MCF 10A (cell line): ENCODE data around the gene ACTR1A. TPM values are rescaled to one million over a fixed set of nuclear protein-coding genes. Genes with fewer than 3 reads are reported as not detected.
A peak's percentile ranks its signal among the peaks of the same experiment; 100 is the strongest.

Experiments used
- BruUV-seq: library from RNA; stranded (reverse); fragments of 400-500 nt; replicated peaks from 2 replicates; lab custom pipeline; 2021; lab: Mats Ljungman, UMichigan
- CTCF ChIA-PET: fragments of 300-600 bp; sonication (Branson Sonifier 250); formaldehyde crosslinking; extraction: SDS; loops from one replicate; lab custom pipeline; 2021; ENCODE audit warnings: antibody characterized with exemption, inconsistent platforms; lab: Yijun Ruan, JAX
- POLR2A ChIA-PET: fragments of 300-600, 350-650 bp; sonication (Branson Sonifier 250); formaldehyde crosslinking; extraction: SDS; loops from one replicate; lab custom pipeline; 2020; ENCODE audit warnings: antibody characterized with exemption, inconsistent platforms; lab: Yijun Ruan, JAX
- DNase-seq: peaks from one replicate; pipeline ENCODE4 v3.0.0-alpha.2; 2018; ENCODE audit not compliant: unreplicated experiment
- H3K27ac Mint-ChIP-seq: one replicate; pipeline ENCODE4 v1.8.0; 2022; ENCODE audit warnings: mild to moderate bottlenecking, low read depth, mixed read lengths; ENCODE audit not compliant: unreplicated experiment
- H3K27me3 Mint-ChIP-seq: one replicate; pipeline ENCODE4 v1.8.0; 2022; ENCODE audit warnings: mixed read lengths; ENCODE audit not compliant: insufficient read depth, unreplicated experiment
- H3K36me3 Mint-ChIP-seq: one replicate; pipeline ENCODE4 v1.8.0; 2022; ENCODE audit warnings: mild to moderate bottlenecking, moderate library complexity, mixed read lengths; ENCODE audit not compliant: insufficient read depth, unreplicated experiment
- H3K4me1 Mint-ChIP-seq: one replicate; pipeline ENCODE4 v1.8.0; 2022; ENCODE audit warnings: mixed read lengths; ENCODE audit not compliant: insufficient read depth, unreplicated experiment
- H3K4me3 Mint-ChIP-seq: one replicate; pipeline ENCODE4 v1.8.0; 2022; ENCODE audit warnings: mild to moderate bottlenecking, moderate library complexity, mixed read lengths; ENCODE audit not compliant: unreplicated experiment
- H3K9me3 Mint-ChIP-seq: one replicate; pipeline ENCODE4 v1.8.0; 2022; ENCODE audit warnings: mixed read lengths; ENCODE audit not compliant: unreplicated experiment
- CTCF ChIP-seq: fragments of 200-600 bp; IDR thresholded peaks from one replicate; pipeline ENCODE4 v1.8.0; 2022; ENCODE audit warnings: antibody characterized with exemption, mild to moderate bottlenecking; ENCODE audit not compliant: unreplicated experiment
- intact Hi-C: fragments of 100-400 bp; cut with micrococcal nuclease; formaldehyde crosslinking; loops from 2 replicates; pipeline ENCODE4 v1.14.1; 2022
- total RNA-seq: library from RNA; stranded (reverse); gene quantifications from 2 replicates; pipeline ENCODE4 v1.2.3, GENCODE V29; 2022

Gene ACTR1A
- total RNA-seq, 1 experiment from 2014 or later: 60.1 TPM

GRCh38 chr10:102435133-102435497 is 67.4 kb downstream of the ACTR1A start:
- ChIA-PET CTCF (interaction anchor here (0.6 to 2.3 kb wide), 5 partner anchors 12 to 204 kb away, joined by 3 to 10 read pairs (median 4); no protein-coding TSS in a partner anchor), POLR2A (interaction anchor here (0.6 to 5.7 kb wide), 4 partner anchors 13 to 422 kb away, joined by 3 to 119 read pairs (median 33); partner anchors contain the start of genes ACTR1A, C10orf95 and FBXL15)
- Mint-ChIP-seq H3K4me3 (no peak overlapping the region), H3K36me3 (no peaks in the 10 kb centered on the region), H3K9me3 (no peaks in the 10 kb centered on the region), H3K4me1 (peaks cover 21% of the 10 kb centered on the region), H3K27ac (no peak overlapping the region), H3K27me3 (no peaks in the 10 kb centered on the region)
- intact Hi-C loops: no loop called here
- no peak for DNase-seq
- BruUV-seq: no TSS peak
- no peak for TF ChIP-seq CTCF

DNA sequence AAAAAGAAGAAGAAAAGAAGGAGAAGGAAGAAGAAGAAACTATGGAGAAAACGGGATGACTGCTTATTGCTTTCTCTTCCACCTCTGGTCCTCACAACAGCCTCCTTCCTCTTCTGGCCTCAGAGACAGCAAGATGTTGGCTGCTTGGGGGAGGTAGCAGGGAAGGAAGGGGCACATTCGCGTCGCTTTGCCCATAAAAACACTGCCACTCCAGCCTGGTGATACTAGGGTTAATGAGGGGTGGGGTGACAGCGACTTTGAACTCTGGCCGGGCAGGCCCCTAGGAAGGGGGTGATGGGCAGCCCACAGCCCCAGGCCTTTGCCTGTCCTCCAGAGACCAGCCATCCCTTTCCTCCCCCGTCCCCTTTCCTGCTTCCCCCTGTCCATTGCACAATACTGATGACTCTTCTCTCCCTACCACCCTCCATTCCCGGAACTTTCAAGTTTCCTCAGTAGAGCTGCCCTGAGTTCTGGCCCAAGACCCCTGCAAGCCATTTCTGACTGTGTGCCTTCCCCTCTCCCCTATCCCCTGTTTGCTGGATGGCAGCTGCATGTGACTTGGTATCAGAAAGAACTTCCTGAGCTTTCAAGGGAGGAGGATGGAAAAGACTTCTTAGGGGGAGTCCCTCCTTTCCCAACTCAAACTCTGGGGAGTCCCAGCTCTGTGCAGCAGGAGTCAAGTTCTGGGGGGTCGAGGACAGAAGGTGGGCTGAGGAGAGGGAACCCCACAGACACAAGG is 67.9 kb downstream of the ACTR1A start:
- no peaks in the 10 kb centered on the region for H3K36me3 Mint-ChIP-seq
- ChIA-PET CTCF (interaction anchor here (0.6 to 2.3 kb wide), 6 partner anchors 12 to 204 kb away, joined by 3 to 10 read pairs (median 4); no protein-coding TSS in a partner anchor), POLR2A (interaction anchor here (0.6 to 5.7 kb wide), 4 partner anchors 13 to 423 kb away, joined by 3 to 119 read pairs (median 33); partner anchors contain the start of genes ACTR1A, C10orf95 and FBXL15)
- no peak for TF ChIP-seq CTCF
- no peaks in the 10 kb centered on the region for H3K27me3 Mint-ChIP-seq
- H3K4me1 Mint-ChIP-seq: peaks cover 21% of the 10 kb centered on the region
- H3K4me3 Mint-ChIP-seq: no peak overlapping the region
- intact Hi-C loops: no loop called here
- H3K9me3 Mint-ChIP-seq: no peaks in the 10 kb centered on the region
- H3K27ac Mint-ChIP-seq: no peak overlapping the region
- no TSS peak for BruUV-seq
- DNase-seq: peak; percentile 68

DNA sequence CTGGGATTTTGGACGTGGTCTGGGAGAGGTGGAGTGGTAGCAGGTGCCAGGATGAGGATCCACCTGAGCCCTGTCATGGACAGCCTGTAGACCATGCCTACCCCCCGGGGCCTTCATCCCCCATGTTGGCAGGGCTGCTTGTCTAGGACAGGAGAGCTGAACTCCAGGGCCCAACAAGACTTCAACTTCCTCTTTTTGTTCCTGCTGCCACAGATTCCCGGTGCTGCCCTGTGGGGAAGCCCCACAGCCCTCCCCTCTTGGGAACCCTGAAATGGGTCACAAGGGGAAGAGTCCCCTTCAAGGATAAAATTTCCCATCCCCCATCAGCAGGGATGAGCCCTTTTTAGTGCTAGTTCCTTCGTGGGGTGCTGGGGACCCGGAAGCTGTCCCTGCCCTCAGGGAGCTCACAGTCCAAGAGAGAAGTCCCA is 68.9 kb downstream of the ACTR1A start:
- H3K9me3 Mint-ChIP-seq: no peaks in the 10 kb centered on the region
- H3K4me3 Mint-ChIP-seq: peak overlapping the region; percentile 90
- H3K27me3 Mint-ChIP-seq: no peaks in the 10 kb centered on the region
- H3K4me1 Mint-ChIP-seq: peaks cover 21% of the 10 kb centered on the region
- intact Hi-C loops: no loop called here
- ChIA-PET POLR2A (interaction anchor here (0.6 to 5.7 kb wide), 4 partner anchors 10 to 38 kb away, joined by 3 to 119 read pairs (median 33); partner anchors contain the start of genes C10orf95, FBXL15 and NFKB2), CTCF (interaction anchor here (0.6 to 2.3 kb wide), 6 partner anchors 11 to 500 kb away, joined by 3 to 11 read pairs (median 5); partner anchors contain the start of gene FBXL15)
- no TSS peak for BruUV-seq
- H3K27ac Mint-ChIP-seq: no peak overlapping the region
- DNase-seq: no peak
- TF ChIP-seq CTCF: no peak
- no peaks in the 10 kb centered on the region for H3K36me3 Mint-ChIP-seq
